Endothelial cell of umbilical vein (primary cell): ENCODE results near the gene CYFIP2. TPM values are rescaled to one million over a fixed set of nuclear protein-coding genes. Genes with fewer than 3 reads are reported as not detected.

ENCODE experiments used
- BruUV-seq: library from RNA; stranded (reverse); fragments of 400-500 nt; replicated peaks from 2 replicates; lab custom pipeline; 2021; lab: Mats Ljungman, UMichigan
- CTCF ChIA-PET: fragments of 300-600, 350-600 bp; sonication (Branson Sonifier 250); formaldehyde crosslinking; loops from one replicate; lab custom pipeline; 2021; ENCODE audit warnings: antibody characterized with exemption, inconsistent platforms; lab: Charles Lee
- POLR2A ChIA-PET: fragments of 300-600, 350-600 bp; sonication (Branson Sonifier 250); formaldehyde crosslinking; loops from one replicate; lab custom pipeline; 2021; ENCODE audit warnings: antibody characterized with exemption, inconsistent platforms; lab: Charles Lee
- DNase-seq: peaks from one replicate; pipeline ENCODE4 v3.0.0-alpha.2; 2011; ENCODE audit warnings: low read depth, low spot score
- FAIRE-seq: peaks from 2 replicates; lab custom pipeline; 2011; peaks lifted over from hg19 to GRCh38; lab: Jason Lieb, UNC
- H2AFZ ChIP-seq: 2 replicates; pipeline ENCODE4 v1.6.0; 2012; ENCODE audit warnings: low read depth, low read length, control low read depth, inconsistent platforms
- H3K27ac ChIP-seq: 2 replicates; pipeline ENCODE4 v1.5.1; 2011; ENCODE audit warnings: low read depth, mild to moderate bottlenecking, control low read depth, low read length, moderate library complexity; ENCODE audit not compliant: insufficient read depth
- H3K27me3 ChIP-seq, 2 experiments: 2 replicates each; pipeline versions ENCODE4 v1.6.0 to v1.6.1; 2011; ENCODE audit warnings: low read length in 2 of 2, mixed read lengths in 1 of 2; ENCODE audit not compliant: control insufficient read depth in 2 of 2, insufficient read depth in 2 of 2
- H3K36me3 ChIP-seq, 2 experiments: 2 replicates in 1 of 2; 3 replicates in 1 of 2; pipeline ENCODE4 v1.5.1; 2011; ENCODE audit warnings: low read length in 2 of 2, mild to moderate bottlenecking in 1 of 2, moderate library complexity in 1 of 2; ENCODE audit not compliant: control insufficient read depth in 2 of 2, insufficient read depth in 2 of 2; ENCODE audit errors: extremely low read depth in 1 of 2
- H3K4me1 ChIP-seq: 3 replicates; pipeline ENCODE4 v1.5.1; 2011; ENCODE audit warnings: mild to moderate bottlenecking, low read length; ENCODE audit not compliant: control insufficient read depth, insufficient read depth; ENCODE audit errors: extremely low read depth
- H3K4me2 ChIP-seq: 2 replicates; pipeline ENCODE4 v1.6.1; 2011; ENCODE audit warnings: low read length, control low read depth, mixed read lengths; ENCODE audit not compliant: insufficient read depth
- H3K4me3 ChIP-seq, 3 experiments: fragments of 200-600 bp in 1 of 3; sonication (generic), shearing (Covaris generic) in 1 of 3; replicated peaks in 1 of 3; 2 replicates each; pipeline ENCODE4 v1.5.1; 2011 to 2016; ENCODE audit warnings: control low read depth in 3 of 3, low read length in 3 of 3, mild to moderate bottlenecking in 2 of 3, inconsistent platforms in 1 of 3, low read depth in 1 of 3, moderate library complexity in 1 of 3; ENCODE audit not compliant: insufficient read depth in 1 of 3
- H3K79me2 ChIP-seq: 2 replicates; pipeline ENCODE4 v1.6.0; 2012; ENCODE audit warnings: low read length, inconsistent platforms; ENCODE audit not compliant: control insufficient read depth, insufficient read depth
- H3K9ac ChIP-seq: replicated peaks from 2 replicates; pipeline ENCODE3; 2011; ENCODE audit warnings: low read length, control low read depth; ENCODE audit not compliant: insufficient read depth; ENCODE audit errors: extremely low read depth
- H3K9me1 ChIP-seq: replicated peaks from 3 replicates; pipeline ENCODE4 v1.6.0; 2011; ENCODE audit warnings: mild to moderate bottlenecking, low read length; ENCODE audit not compliant: control insufficient read depth, insufficient read depth; ENCODE audit errors: extremely low read depth
- H3K9me3 ChIP-seq: replicated peaks from 2 replicates; pipeline ENCODE4 v1.5.1; 2012; ENCODE audit warnings: low read length, inconsistent platforms; ENCODE audit not compliant: control insufficient read depth, insufficient read depth
- H4K20me1 ChIP-seq: replicated peaks from 2 replicates; pipeline ENCODE3; 2011; ENCODE audit warnings: mild to moderate bottlenecking, low read length; ENCODE audit not compliant: control insufficient read depth, insufficient read depth; ENCODE audit errors: extremely low read depth
- EZH2 ChIP-seq: IDR thresholded peaks from 2 replicates; pipeline ENCODE4 v1.6.1; 2012; ENCODE audit warnings: borderline replicate concordance, low read depth, mild to moderate bottlenecking, moderate library complexity, low read length, inconsistent platforms; ENCODE audit not compliant: severe bottlenecking
- FOS ChIP-seq: IDR thresholded peaks from 2 replicates; pipeline ENCODE4 v1.6.1; 2011; ENCODE audit warnings: mild to moderate bottlenecking, low read length, moderate library complexity, borderline replicate concordance; ENCODE audit not compliant: insufficient read depth
- GATA2 ChIP-seq: IDR thresholded peaks from 2 replicates; pipeline ENCODE4 v1.7.0; 2011; ENCODE audit warnings: low read depth, mild to moderate bottlenecking, moderate library complexity, mixed read lengths, low read length; ENCODE audit not compliant: insufficient read length, insufficient read depth
- JUN ChIP-seq: IDR thresholded peaks from 2 replicates; pipeline ENCODE4 v1.6.1; 2011; ENCODE audit warnings: borderline replicate concordance, low read depth; ENCODE audit not compliant: insufficient read length, insufficient read depth
- MAX ChIP-seq: IDR thresholded peaks from 2 replicates; pipeline ENCODE4 v1.6.1; 2011; ENCODE audit not compliant: insufficient read depth, insufficient read length
- MYC ChIP-seq: IDR thresholded peaks from one replicate; pipeline ENCODE4 v1.6.1; 2011; ENCODE audit warnings: mild to moderate bottlenecking, low read depth, low read length
- POLR2A ChIP-seq: IDR thresholded peaks from 2 replicates; pipeline ENCODE4 v1.6.1; 2012; ENCODE audit warnings: low read depth, mild to moderate bottlenecking, control low read depth, low read length
- POLR2AphosphoS5 ChIP-seq: IDR thresholded peaks from 2 replicates; pipeline ENCODE4 v1.6.1; 2012; ENCODE audit warnings: low read depth, mild to moderate bottlenecking, control low read depth, low read length, moderate library complexity; ENCODE audit not compliant: insufficient read depth
- dilution Hi-C: fragments of 300-500 bp; cut with MboI; formaldehyde crosslinking; loops from one replicate; pipeline ENCODE4 v1.15.0; 2019; ENCODE audit warnings: low sequenced_read_pairs; ENCODE audit not compliant: extremely low pct_ligation_motif_present
- intact Hi-C: fragments of 100-400 bp; cut with micrococcal nuclease; formaldehyde crosslinking; loops from one replicate; pipeline ENCODE4 v1.10.0; 2022
- polyA plus RNA-seq, 4 experiments: library from polyadenylated mRNA; depleted of rRNA in 3 of 4; stranded (reverse) in 3 of 4; unstranded in 1 of 4; fragments of >200 nt; gene quantifications; 2 replicates each; pipeline versions ENCODE4 v1.2.1 to v1.2.3, GENCODE V29; 2011 to 2012; ENCODE audit warnings: missing spikeins in 1 of 4
- total RNA-seq: library from RNA; stranded (reverse); gene quantifications from 2 replicates; pipeline ENCODE4 v1.2.3, GENCODE V29; 2021
- TF ChIP-seq, protein P1 (sequence below), 2 donors: IDR thresholded peaks; 1 replicate in 1 of 2; 2 replicates in 1 of 2; pipeline ENCODE4 v1.5.1; 2011; ENCODE audit warnings: low read length in 2 of 2, mild to moderate bottlenecking in 2 of 2, moderate library complexity in 2 of 2, control low read depth in 1 of 2, inconsistent platforms in 1 of 2, low read depth in 1 of 2; ENCODE audit not compliant: insufficient read depth in 1 of 2; ENCODE audit errors: extremely low read depth in 1 of 2

The CYFIP2 gene
- total and polyA plus RNA-seq, 2 donors (not counting 3 experiments of a cell fraction or from before 2014, with no cell fraction given), result 9.2 to 22.4 TPM

- ChIA-PET POLR2A (no interaction called here), CTCF (no interaction called here)
- Histone ChIP-seq H3K4me1 (no peaks in the 10 kb centered on the region), H3K27me3 (no peaks in the 10 kb centered on the region), H3K9ac (no peak overlapping the region), H3K4me3 (no peak overlapping the region), H3K36me3 (no peaks in the 10 kb centered on the region), H3K9me1 (no peaks in the 10 kb centered on the region), H3K27ac (no peak overlapping the region), H3K79me2 (no peaks in the 10 kb centered on the region), H4K20me1 (no peaks in the 10 kb centered on the region), H3K9me3 (no peaks in the 10 kb centered on the region), H3K4me2 (no peak overlapping the region), H2AFZ (no peak overlapping the region)
- DNase-seq (no peak), FAIRE-seq (no peak)
- dilution Hi-C loops (no loop called here), intact Hi-C loops (no loop called here)
- no peak for TF ChIP-seq EZH2
- no peak for TF ChIP-seq FOS
- no peak for TF ChIP-seq MYC
- TF ChIP-seq POLR2A, result no peak
- no peak for TF ChIP-seq MAX
- TF ChIP-seq, protein P1, sequence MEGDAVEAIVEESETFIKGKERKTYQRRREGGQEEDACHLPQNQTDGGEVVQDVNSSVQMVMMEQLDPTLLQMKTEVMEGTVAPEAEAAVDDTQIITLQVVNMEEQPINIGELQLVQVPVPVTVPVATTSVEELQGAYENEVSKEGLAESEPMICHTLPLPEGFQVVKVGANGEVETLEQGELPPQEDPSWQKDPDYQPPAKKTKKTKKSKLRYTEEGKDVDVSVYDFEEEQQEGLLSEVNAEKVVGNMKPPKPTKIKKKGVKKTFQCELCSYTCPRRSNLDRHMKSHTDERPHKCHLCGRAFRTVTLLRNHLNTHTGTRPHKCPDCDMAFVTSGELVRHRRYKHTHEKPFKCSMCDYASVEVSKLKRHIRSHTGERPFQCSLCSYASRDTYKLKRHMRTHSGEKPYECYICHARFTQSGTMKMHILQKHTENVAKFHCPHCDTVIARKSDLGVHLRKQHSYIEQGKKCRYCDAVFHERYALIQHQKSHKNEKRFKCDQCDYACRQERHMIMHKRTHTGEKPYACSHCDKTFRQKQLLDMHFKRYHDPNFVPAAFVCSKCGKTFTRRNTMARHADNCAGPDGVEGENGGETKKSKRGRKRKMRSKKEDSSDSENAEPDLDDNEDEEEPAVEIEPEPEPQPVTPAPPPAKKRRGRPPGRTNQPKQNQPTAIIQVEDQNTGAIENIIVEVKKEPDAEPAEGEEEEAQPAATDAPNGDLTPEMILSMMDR (IDR thresholded peaks at IDR 0.05; ENCODE audit: extremely low read depth in 1 of 2, insufficient read depth in 1 of 2, low read depth in 1 of 2, low read length in 2 of 2), result no peak
- no peak for TF ChIP-seq POLR2AphosphoS5
- no peak for TF ChIP-seq GATA2
- TF ChIP-seq JUN, result no peak
- BruUV-seq, result no TSS peak
Measured at GRCh38 chr5:157398305-157398704, 132.4 kb downstream of the CYFIP2 start.
